Measurements from ENCODE around the gene SGCE.
"Not testable (repeated sequence)": the region's sequence is repeated elsewhere in the genome, so short reads cannot be mapped to it uniquely, and the experiment has no call there.

SGCE gene

GRCh38 chr7:94655848-94656657 is at the start of gene SGCE:
Gene SGCE, minus strand, starts transcription at chr7:94656133. Its CDS starts 35 bp downstream, at chr7:94656098.
- peak; percentile 81 for DNase-seq

- not testable (repeated sequence) for DNase-seq
These were observed 49.5 kb upstream of the SGCE start for GRCh38 chr7:94705155-94706021.

GRCh38 chr7:94701555-94701973 is 45.6 kb upstream of the SGCE start:
- DNase-seq = peak; percentile 50

- no peak for DNase-seq
These were observed 45.1 kb upstream of the SGCE start for GRCh38 chr7:94700926-94701554.

GRCh38 chr7:94698275-94698674 is 42.3 kb upstream of the SGCE start:
- peak; percentile 80 for DNase-seq

GRCh38 chr7:94697035-94697974 is 41.4 kb upstream of the SGCE start:
- DNase-seq = peak; percentile 95

GRCh38 chr7:94687810-94688209 is 31.9 kb upstream of the SGCE start:
- peak; percentile 45 for DNase-seq

GRCh38 chr7:94687076-94687475 is 31.1 kb upstream of the SGCE start:
- DNase-seq = no peak

GRCh38 chr7:94683066-94683465 is 27.1 kb upstream of the SGCE start:
- DNase-seq = no peak

- peak; percentile 38 for DNase-seq
These were observed 23.4 kb upstream of the SGCE start for GRCh38 chr7:94679358-94679757.

- DNase-seq = peak; percentile 13
These were observed 20.5 kb upstream of the SGCE start for GRCh38 chr7:94676431-94676830.

GRCh38 chr7:94675356-94675755 is 19.4 kb upstream of the SGCE start:
- no peak for DNase-seq

- no peak for DNase-seq
These were observed 15.7 kb upstream of the SGCE start for GRCh38 chr7:94671444-94672235.

GRCh38 chr7:94669773-94670495 is 14.0 kb upstream of the SGCE start:
- no peak for DNase-seq

- no peak for DNase-seq
These were observed 11.1 kb upstream of the SGCE start for GRCh38 chr7:94666879-94667587.

- DNase-seq = no peak
These were observed 9.5 kb upstream of the SGCE start for GRCh38 chr7:94665426-94665825.

GRCh38 chr7:94664023-94664422 is 8.1 kb upstream of the SGCE start:
- no peak for DNase-seq

- DNase-seq = no peak
These were observed 6.6 kb upstream of the SGCE start for GRCh38 chr7:94662548-94662947.

GRCh38 chr7:94660006-94660405 is 4.1 kb upstream of the SGCE start:
- DNase-seq = no peak

GRCh38 chr7:94658826-94659225 is 2.9 kb upstream of the SGCE start:
- DNase-seq = no peak

Data from fibroblast of upper back skin (primary cell).